Stimulated activated CD8-positive, alpha-beta memory T cell treated with anti-CD3 and anti-CD28 coated beads, Interleukin-12 subunit alpha, Interleukin-12 subunit beta, amount 100 ng/mL, for 1 hour (primary cell): ENCODE results near the gene CYB5RL.
"Not testable (repeated sequence)": the region's sequence is repeated elsewhere in the genome, so short reads cannot be mapped to it uniquely, and the experiment has no call there.

ENCODE experiments used
- DNase-seq: peaks from one replicate; pipeline ENCODE4 v3.0.0-alpha.2; 2020; ENCODE audit warnings: low read depth

The CYB5RL gene

GRCh38 chr1:54225986-54226559 lies 26.2 kb upstream of the CYB5RL start:
- no peak for DNase-seq

GRCh38 chr1:54225378-54225777 lies 25.5 kb upstream of the CYB5RL start:
- no peak for DNase-seq

- DNase-seq = no peak
Observed at GRCh38 chr1:54224233-54224632, 24.4 kb upstream of the CYB5RL start.

GRCh38 chr1:54223441-54224202 lies 23.8 kb upstream of the CYB5RL start:
- no peak for DNase-seq

- DNase-seq = no peak
Observed at GRCh38 chr1:54222711-54223110, 22.9 kb upstream of the CYB5RL start.

GRCh38 chr1:54221867-54222484 lies 22.1 kb upstream of the CYB5RL start:
- no peak for DNase-seq

GRCh38 chr1:54221113-54221834 lies 21.4 kb upstream of the CYB5RL start:
- no peak for DNase-seq

GRCh38 chr1:54220004-54220811 lies 20.4 kb upstream of the CYB5RL start:
- DNase-seq = no peak

- DNase-seq = no peak
Observed at GRCh38 chr1:54219688-54220003, 19.8 kb upstream of the CYB5RL start.

- DNase-seq = no peak
Observed at GRCh38 chr1:54218883-54219687, 19.3 kb upstream of the CYB5RL start.

GRCh38 chr1:54215523-54215922 lies 15.7 kb upstream of the CYB5RL start:
- no peak for DNase-seq

- no peak for DNase-seq
Observed at GRCh38 chr1:54212872-54213271, 13.0 kb upstream of the CYB5RL start.

GRCh38 chr1:54207896-54208295 lies 8.1 kb upstream of the CYB5RL start:
- not testable (repeated sequence) for DNase-seq

GRCh38 chr1:54207287-54207686 lies 7.5 kb upstream of the CYB5RL start:
- DNase-seq = no peak

GRCh38 chr1:54204199-54204598 lies 4.4 kb upstream of the CYB5RL start:
- no peak for DNase-seq

- no peak for DNase-seq
Observed at GRCh38 chr1:54200519-54200997, 728 bp upstream of the CYB5RL start.

- no peak for DNase-seq
Observed at GRCh38 chr1:54199151-54199764, 572 bp downstream of the CYB5RL start.

- DNase-seq = no peak
Observed at GRCh38 chr1:54193453-54193852, 6.4 kb downstream of the CYB5RL start.

- DNase-seq = no peak
Observed at GRCh38 chr1:54191525-54191924, 8.3 kb downstream of the CYB5RL start.

- DNase-seq = no peak
Observed at GRCh38 chr1:54190526-54190925, 9.3 kb downstream of the CYB5RL start.

GRCh38 chr1:54188291-54188690 lies 11.5 kb downstream of the CYB5RL start:
- no peak for DNase-seq
